Measurements from ENCODE around the gene RNF151.

Gene RNF151

DNA sequence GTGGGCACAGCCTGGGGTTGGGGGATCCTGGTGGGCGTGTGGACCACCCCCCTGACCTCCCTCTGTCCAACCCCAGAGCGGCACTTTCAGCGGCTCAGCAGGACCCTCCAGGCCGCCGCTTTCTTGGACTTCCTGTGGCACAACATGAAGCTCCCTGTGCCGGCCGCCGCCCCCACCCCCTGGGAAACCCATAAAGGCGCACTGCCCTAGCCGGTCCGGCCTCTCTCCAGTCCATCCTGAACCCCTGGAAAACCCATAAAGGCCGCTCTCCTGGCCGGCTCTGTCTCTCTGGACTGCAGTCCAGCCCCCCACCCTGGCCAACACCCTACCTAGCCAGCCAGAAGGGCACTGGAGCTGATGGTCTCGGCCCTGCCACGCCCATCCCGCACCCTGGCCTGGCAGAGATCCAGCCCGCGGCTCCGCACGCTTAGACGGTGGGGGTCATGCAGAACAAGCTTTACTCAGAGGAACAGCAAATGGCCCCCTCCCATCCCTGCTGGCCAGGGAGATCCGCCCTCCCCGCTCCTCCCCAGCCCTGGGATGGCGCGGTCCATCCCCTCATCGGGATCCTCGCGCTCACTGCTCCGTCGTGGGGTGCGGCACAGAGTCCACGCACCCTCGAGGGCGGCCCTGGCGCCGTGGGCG is 11.9 kb downstream of the RNF151 start:
- DNase-seq = no peak

DNA sequence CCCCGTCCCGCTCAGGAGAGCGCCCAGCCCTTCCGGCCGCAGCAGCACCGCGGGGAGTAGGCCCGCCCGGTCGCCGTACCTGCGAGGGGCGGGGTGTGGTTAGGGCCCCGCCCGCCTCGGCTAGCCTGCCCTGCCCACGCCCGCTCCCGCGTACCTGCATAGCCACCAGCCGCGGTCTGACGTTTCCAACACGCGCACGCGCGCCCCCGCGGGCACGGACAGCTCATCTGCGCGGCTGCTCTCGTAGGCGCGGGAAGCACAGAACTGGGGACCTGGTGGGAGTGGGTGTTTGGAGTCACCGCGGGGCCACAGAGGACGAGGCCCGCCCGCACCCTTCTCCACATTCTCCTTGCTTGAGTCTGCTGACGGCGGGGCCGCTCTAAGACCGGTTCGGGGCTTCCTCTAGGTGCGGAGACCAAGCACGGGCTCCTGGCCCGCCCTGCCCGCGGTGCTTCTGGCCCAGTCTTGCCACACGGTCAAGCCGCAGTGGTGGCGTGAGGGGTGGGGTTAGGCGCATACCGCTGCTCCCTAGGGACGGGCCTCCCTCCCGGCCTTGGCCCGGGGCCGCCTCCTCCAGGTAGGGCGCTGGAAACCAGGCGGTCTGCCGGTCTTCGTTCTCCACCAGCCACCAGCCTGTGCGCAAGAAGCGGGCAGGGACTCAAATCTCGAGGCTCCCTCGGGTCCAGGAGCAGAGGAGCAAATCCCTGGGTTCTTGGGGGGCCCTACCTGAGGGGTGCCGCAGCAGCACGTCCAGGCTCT is 12.8 kb downstream of the RNF151 start:
- DNase-seq = no peak

DNA sequence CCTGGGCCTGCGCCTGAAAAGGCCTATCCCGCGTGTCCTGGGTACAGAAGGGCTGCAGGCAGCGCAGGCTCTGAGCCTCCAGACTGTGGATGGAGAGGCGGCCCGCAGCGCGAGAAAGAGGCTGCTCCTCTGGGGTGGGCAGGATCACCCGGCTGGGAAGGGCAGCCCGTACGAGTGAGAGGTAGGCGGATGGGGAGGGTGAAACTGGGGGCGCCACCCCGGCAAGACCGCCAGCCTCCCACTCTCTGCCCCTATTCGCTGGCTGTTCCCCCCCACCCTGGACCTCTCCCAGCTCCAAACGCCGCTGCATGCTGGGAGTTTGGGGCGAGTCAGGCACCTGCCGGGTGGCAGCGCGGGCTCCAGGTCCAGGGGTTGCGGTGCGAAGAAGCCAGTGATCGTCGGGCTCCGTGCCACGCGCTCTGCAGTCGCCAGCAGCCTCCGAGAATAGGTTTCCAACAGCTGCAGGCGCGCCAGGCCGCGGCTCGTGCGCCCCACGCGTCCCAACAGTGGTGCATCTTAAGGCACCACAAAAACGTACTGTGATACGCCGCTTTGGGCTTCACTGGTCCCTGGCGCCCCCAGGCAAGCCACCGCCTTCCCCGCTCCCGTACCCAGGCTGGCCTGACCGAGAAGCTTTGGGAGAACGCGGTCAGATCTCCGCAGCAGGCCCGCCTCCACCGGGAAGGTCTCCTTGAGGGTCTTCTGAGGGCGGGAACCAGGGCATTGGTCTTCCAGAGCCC is 13.5 kb downstream of the RNF151 start:
- no peak for DNase-seq

DNA sequence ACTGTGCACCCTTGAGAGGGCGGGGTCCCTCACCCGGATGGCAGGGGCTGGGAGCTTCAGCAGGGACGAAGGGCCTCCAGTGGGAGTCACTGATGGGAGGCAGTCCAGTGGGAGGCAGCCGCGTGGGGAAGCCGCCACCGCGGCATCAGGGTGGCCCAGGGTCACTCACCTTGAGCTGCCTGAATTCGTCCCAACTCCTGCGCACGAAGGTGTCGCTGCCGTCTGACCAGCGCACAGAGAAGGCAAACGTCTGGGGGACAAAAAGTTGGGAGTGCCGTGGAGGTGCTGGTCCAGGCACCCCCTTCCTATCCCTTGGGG is 14.1 kb downstream of the RNF151 start:
- DNase-seq = no peak

DNA sequence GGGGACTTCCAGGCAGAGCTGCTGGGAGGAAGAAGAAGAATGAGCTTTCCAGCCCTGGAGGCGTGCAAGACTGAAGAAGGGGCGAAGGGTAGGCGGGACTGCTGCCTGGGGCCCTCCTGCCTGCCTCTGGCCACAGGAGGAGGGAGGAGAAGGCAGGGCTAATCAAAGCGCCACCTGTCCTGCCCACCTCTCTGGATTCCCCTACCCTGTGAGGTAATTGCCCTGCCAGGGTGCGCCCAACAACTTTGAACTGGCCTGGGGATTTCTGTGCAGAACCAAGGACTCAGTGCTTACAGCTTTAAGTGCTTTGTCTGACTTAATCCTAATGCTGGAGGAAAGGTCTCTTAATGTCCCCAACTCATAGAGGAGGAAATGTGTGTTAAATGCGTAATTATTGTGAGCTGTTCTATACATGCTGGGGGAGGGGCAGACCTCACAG is 14.8 kb downstream of the RNF151 start, which contains the start of gene NOXO1:
Gene NOXO1 (minus strand): TSS at position 72 of the 439 bp plus-strand sequence. CDS start 290 bp downstream, outside the sequence.
- no peak for DNase-seq

DNA sequence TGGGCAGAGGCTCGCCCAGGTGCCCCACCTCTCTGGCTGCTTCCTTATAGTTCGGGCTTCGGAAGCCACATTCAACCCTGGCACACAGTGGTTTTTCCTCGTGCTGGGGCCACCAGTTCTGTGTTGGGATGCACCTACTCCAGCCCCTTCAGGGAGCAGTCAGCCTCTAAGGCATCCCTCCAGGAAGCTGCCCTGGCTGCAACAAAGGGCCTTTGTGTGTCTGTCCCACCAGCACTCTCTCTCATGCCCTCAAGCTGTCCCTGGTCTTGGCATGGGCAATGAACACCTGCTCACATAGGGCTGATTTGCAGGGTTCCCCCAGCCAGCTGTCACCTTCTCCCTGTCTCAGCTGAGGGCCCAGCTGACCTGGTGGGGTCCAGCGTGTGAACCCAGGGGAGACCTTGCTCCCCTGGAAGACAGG is 15.4 kb downstream of the RNF151 start:
- DNase-seq = no peak

DNA sequence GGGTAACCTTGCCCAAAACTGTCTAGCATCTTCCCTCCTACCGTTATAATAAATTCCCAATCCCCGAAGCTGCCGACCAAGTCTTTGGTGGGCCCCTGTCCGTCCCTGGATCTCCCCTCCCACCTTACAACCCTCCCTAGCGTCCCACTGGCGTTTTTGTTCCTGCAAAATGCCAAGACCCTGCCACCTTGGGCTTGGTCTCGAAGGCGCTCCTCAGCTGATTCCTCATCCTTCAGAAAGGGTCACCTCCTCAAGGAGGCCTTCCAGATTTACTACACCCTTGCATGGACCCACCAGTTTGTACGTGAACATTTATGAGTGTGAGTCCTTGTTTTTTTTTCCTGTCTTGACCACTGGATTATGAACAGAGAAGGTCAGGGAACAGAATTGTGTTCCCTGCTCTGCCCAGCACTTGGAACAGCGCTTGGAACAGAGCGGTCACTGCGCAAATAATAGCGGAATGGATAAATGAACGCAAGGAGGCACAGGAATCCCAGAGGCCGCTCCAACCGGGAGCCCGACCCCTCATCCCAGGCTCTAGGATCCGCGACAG is 16.4 kb downstream of the RNF151 start:
- no peak for DNase-seq

DNA sequence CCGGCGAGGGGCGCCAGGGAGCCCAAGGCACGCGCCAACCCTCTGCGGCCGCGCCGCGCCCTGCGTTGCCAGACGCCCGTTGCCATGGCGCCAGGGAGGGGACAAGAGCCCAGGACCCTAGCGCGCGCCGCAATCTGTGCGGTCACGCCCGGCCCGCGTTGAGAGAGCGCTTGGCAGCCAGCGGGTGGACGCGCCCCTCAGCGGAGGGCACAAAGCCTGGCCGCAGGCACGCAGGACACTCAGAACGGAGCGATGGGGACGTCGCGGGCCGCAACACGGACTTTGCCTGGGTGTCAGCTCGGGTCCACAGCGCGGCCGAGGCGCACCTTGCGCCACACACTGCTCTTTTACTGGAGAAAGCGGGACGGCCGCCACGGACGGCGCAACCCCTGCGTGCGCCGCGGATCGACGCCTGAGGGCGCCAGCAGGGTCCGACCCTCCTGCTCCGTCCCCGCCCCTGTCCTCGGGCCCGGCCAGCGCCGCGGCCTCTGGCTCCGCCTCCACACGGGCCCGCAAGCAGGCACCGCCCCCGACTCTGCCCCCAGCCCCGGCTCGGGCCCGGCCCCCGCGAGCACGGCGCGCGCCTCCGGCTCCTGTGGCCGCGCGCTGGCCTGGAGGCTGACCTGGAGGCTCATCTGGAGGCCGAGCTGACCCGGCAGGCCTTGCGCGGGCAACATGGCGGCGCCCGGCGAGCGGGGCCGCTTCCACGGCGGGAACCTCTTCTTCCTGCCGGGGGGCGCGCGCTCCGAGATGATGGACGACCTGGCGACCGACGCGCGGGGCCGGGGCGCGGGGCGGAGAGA is 17.1 kb downstream of the RNF151 start, which contains the start of gene GFER:
Gene GFER (plus strand): TSS at position 650 of the 803 bp plus-strand sequence. CDS start 26 bp downstream, at position 676.
- peak; percentile 59 for DNase-seq

DNA sequence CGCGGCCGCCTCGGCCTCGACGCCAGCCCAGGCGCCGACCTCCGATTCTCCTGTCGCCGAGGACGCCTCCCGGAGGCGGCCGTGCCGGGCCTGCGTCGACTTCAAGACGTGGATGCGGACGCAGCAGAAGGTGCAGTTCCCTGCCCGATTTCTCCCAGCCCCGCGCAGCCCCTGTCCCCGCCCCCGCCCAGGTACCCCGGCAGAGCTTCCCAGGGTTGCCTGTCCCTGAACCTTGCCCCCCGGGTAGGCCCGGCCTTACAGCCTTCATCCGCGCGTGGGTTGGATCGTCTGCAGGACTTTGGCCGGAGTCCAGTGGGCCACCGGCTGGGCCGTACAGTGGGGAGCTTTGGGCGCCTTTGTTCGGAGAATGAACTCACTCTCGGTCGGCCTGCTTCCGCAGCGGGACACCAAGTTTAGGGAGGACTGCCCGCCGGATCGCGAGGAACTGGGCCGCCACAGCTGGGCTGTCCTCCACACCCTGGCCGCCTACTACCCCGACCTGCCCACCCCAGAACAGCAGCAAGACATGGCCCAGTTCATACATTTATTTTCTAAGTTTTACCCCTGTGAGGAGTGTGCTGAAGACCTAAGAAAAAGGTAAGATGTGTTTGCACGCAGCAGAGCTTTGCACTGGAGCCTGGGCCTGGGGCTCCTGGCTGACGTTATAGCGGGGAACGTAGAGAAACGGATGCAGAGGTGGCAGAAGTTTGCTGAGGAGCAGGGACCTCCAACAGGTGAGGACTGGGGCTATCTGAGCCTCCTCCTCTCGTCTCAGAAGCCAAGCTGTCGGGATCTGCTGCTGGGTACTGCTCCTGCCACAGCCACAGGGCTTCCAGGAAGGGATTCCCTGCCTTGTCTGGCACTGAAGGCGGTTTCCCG is 17.9 kb downstream of the RNF151 start:
- no peak for DNase-seq

DNA sequence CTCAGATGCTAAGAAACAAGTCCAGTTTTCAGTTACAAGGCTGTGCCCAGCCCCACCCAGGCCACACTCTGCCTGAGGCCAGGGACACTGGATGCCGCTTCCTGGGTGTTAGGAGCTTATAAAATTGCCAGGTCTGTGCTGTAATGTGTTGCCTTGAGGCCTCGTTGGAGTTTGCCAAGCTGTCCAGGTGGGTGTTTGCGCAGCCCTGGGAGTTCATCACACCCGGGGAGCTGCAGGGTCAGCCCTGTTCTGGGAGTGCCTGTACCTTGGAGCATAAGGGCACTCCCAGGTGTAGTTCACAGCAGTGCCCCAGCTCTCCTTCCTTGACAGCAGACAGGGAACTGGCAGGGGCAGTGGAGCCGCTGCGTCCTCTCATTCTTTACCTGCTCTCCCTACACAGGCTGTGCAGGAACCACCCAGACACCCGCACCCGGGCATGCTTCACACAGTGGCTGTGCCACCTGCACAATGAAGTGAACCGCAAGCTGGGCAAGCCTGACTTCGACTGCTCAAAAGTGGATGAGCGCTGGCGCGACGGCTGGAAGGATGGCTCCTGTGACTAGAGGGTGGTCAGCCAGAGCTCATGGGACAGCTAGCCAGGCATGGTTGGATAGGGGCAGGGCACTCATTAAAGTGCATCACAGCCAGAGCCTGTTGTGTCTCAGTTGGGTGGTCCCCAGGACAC is 19.0 kb downstream of the RNF151 start:
- no peak for DNase-seq

DNA sequence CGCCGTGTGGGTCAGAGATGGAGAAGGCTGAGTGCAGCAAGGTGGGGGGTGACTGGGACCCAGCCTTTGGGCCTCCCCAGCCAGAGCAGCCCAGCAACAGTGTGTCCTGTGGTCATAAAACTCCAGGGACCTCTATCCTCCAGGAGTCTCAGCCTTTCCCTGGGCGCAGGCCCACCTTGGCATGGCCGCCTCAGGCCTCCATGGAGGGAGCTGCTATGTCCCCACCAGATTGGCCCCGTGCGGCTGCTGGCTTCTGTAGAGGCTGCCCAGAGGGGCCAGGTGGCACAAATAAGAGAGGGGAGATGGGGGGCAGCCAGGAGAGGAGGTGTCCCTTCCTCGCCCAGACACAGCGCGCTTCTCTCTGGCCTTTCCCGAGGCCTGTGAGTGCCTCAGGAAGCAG is 20.5 kb downstream of the RNF151 start:
- DNase-seq = no peak

DNA sequence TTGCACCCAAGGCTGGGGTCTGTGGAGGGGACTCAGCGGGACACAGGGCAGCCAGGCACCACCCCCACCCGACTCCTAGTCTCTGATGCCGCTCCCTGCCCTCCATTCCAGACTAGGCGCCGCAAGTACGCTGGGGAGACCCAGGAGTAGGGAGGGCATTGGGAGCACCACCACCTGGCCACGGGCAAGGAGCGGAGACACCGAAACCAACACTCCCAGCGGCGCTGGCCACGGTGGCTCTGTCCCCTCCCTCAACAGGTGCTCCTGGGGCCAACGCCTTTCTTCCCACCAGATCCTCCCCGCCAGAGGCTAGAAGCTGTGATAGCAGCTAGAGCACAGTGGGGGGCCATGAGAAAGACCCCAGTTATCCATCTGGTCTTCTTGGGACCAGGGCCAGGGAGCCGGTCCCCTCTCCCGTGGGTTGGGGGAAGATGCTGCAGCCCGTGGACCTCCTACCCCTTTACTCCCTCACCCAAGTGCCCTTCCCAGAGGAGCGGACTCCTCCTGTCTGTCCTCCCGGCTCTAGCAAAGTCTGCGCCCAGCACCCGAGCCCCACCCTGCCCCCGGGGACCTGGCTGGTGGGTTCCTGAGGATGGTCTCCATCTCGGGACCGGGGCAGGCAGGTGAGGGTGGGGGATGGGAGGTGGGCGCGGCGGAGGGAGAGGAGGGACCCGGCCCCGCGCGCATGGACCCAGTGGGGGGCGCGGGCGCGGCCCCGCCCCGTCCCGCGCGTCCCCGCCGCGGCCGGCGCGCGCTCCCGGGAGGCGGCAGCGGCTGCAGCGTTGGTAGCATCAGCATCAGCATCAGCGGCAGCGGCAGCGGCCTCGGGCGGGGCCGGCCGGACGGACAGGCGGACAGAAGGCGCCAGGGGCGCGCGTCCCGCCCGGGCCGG is 22.8 kb downstream of the RNF151 start, which contains the start of gene SYNGR3:
Gene SYNGR3 (plus strand): TSS at position 762 of the 892 bp plus-strand sequence. CDS start 133 bp downstream, outside the sequence.
- no peak for DNase-seq

DNA sequence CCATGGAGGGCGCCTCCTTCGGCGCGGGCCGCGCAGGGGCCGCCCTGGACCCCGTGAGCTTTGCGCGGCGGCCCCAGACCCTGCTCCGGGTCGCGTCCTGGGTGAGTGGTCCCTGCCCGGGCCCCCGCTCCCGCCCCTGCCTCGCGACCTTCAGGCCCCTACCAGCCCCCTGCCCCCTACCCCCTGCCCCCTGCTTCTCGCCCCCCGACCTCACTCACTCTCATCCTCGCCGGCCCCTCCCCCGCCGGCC is 23.4 kb downstream of the RNF151 start:
- DNase-seq = no peak

DNA sequence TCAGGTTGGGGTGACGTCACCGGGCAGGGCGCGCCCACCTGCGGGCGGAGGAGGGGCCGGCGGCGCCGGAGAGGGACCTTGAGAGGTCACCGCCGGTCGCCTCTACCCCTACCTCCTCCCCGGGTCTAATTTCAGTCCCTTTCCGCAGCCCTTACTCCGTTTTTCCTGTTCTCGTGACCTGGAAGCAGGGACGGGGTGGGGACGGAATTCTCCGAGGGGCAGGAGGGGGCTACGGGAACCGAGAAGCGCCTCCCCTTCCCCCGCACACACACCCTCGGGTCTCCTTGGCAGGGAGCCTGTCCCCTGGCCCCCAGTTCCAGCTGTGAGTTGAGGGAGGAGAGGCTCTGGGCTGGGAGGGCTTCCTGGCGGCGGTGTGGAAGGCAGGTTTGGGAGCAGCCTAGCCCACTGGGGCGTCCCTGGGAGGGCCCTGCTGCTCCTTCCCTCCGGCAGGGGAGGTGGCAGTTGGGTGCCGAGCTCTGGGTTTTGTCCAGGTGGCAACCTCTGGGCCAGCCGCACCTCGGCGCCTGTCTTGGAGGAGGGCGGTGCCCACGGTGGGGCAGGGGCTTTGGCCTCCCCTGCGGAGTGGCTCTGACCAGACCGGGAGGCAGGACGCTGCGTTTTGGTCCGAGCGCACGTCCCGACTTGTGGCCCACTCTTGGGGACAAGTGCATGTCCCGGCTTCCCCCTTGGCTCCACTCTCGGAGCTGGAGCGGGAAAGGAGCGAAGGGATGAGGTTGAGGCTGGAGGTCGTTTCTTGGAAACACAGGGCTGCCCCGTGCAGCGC is 23.9 kb downstream of the RNF151 start:
- no peak for DNase-seq

DNA sequence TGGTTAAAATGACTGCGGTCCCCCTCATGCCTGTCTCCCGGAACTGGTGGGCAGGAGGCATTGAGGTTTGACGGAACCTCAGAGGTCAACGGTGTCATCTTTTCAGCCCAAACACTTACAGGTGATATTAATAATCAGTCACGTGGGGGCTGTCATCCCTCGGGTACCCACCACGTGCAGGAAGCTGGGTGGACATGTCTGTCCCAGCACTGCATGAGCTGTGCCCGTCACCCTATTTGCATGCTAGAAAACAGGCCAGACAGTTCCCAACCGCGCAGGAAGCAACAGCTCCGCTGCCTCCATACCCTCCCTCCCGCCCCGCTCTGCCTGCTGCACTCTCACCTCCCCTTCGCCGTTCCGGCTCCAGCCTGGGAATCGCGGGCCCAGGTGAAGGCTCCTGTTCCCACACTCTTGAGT is 24.5 kb downstream of the RNF151 start:
- DNase-seq = no peak

DNA sequence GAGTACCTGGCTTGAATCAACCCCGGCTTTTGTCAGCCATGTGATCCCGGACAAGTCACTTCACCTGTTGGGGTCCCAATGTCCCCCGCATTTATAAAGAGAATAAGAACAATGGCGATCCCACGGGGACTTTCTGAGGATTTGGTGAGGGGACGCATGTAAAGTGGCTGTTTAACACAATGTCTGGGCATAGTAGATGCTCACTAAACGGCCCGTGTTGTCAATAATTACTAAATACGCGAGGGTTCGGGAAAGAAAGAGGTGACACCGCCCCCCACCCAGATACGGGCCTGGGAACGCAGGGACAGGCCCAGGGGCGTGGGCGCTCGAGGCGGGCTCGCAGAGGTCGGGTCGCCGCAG is 24.9 kb downstream of the RNF151 start:
- DNase-seq = no peak

DNA sequence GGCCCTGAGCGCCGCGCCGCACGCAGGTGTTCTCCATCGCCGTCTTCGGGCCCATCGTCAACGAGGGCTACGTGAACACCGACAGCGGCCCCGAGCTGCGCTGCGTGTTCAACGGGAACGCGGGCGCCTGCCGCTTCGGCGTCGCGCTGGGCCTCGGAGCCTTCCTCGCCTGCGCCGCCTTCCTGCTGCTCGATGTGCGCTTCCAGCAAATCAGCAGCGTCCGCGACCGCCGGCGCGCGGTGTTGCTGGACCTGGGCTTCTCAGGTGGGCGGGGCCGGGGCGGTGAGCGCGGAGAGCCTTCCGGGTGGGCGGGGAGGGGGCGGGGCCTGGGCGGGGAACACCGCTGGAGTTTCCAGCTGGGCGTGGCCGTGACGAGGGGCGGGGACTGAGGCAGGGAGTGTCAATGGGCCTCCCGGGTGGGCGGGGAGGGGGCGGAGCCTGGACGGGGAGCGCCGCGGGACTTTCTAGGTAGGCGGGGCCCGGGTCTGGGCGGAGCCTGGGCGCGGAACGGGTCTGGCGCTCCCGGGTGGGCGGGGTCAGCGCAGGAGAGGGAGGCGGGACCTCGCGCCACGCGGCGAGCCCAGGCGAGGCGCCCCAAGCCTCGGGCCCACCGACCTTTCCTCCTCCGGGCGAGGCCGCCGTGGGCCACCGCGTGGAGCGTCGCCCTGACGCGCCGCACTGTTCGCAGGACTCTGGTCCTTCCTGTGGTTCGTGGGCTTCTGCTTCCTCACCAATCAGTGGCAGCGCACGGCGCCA is 25.5 kb downstream of the RNF151 start:
- peak; percentile 99 for DNase-seq

DNA sequence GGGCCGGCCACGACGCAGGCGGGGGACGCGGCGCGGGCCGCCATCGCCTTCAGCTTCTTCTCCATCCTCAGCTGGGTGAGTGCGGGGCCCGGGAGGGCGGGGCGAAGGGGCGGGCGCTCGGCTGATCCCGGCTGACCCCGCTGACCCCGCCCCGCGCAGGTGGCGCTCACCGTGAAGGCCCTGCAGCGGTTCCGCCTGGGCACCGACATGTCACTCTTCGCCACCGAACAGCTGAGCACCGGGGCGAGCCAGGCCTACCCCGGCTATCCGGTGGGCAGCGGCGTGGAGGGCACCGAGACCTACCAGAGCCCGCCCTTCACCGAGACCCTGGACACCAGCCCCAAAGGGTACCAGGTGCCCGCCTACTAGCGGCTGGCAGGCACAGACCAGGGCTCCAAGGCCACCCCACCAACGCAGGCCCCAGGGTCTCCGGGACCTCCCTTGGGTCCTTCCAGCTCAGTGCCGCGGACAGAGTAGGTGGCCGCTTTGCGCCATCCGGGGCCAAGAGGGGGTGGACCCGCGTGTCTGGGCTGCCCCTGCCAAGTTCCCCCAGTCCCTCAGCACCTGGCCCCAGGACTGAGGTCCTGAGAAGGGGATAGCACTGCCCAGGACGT is 26.2 kb downstream of the RNF151 start:
- no peak for DNase-seq

Data from activated gamma-delta T cell (primary cell).